ENCODE measurements around the gene NTNG1. TPM values are rescaled to one million over a fixed set of nuclear protein-coding genes. Genes with fewer than 3 reads are reported as not detected.

The NTNG1 gene
- total and polyA plus RNA-seq, 2 of the 8 experiments (the other 6 are each of a cell fraction or from before 2014, with no cell fraction given), result 1.2 to 4.1 TPM

- TF ChIP-seq CHD7 (IDR thresholded peaks at IDR 0.05; ENCODE audit: insufficient replicate concordance, low read length) (no peak), ZNF274 (IDR thresholded peaks at IDR 0.05; ENCODE audit: borderline replicate concordance, extremely low read depth, low read length) (no peak)
Observed at GRCh38 chr1:107272321-107272720, 131.5 kb downstream of the NTNG1 start (continued).
